ENCODE results near the gene SMPDL3A.
A peak's percentile ranks its signal among the peaks of the same experiment; 100 is the strongest.
"Not testable (repeated sequence)": the region's sequence is repeated elsewhere in the genome, so short reads cannot be mapped to it uniquely, and the experiment has no call there.

Gene SMPDL3A, protein sequence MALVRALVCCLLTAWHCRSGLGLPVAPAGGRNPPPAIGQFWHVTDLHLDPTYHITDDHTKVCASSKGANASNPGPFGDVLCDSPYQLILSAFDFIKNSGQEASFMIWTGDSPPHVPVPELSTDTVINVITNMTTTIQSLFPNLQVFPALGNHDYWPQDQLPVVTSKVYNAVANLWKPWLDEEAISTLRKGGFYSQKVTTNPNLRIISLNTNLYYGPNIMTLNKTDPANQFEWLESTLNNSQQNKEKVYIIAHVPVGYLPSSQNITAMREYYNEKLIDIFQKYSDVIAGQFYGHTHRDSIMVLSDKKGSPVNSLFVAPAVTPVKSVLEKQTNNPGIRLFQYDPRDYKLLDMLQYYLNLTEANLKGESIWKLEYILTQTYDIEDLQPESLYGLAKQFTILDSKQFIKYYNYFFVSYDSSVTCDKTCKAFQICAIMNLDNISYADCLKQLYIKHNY

GRCh38 chr6:122789182-122790027 is at the start of gene SMPDL3A:
Gene SMPDL3A, plus strand, starts transcription at chr6:122789258. Its CDS starts 89 bp downstream, at chr6:122789347.
- peak; percentile 83 for DNase-seq

GRCh38 chr6:122740091-122740490 is 49.0 kb upstream of the SMPDL3A start:
- no peak for DNase-seq

GRCh38 chr6:122740936-122741335 is 48.1 kb upstream of the SMPDL3A start:
- no peak for DNase-seq

DNA sequence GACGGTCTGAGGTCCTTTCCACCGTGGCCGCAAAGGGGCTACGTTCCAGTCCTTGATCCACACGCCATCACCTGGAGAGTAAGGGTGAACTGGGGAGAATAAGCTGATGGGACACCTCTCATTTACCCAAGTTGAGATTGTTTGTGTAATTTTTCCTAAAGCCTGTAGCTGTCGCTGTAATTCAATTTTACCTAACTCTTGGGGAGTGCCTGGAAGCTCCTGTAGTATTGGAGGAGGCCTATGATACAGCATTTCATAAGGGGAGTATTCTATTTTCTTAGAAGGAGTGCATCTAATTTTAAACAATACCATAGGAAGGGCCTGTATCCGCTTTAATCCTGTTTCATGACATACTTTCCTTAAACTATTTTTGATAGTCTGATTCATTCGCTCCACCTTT is 44.8 kb upstream of the SMPDL3A start:
- DNase-seq: peak; percentile 36

- peak; percentile 97 for DNase-seq
Measured at GRCh38 chr6:122744856-122745255, 44.2 kb upstream of the SMPDL3A start.

DNA sequence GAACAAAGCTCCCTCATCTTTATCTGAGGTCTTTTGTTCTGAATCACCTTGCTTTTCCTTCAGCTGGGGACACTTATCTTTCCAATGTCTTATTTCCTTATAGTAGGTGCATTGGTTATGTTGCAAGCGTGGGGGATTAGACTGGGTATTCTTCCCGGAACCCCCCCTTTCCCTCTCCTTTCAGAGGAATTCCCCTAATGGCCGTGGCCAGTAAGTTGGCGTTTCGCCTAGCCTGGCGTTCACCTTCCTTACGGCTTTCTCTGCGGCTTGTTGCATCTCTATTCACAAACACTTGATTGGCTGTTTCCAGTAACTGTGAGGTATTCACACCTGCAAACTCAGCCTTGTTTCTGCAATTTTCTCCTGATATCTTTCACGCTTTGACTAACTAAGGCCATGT is 42.4 kb upstream of the SMPDL3A start:
- no peak for DNase-seq

DNA sequence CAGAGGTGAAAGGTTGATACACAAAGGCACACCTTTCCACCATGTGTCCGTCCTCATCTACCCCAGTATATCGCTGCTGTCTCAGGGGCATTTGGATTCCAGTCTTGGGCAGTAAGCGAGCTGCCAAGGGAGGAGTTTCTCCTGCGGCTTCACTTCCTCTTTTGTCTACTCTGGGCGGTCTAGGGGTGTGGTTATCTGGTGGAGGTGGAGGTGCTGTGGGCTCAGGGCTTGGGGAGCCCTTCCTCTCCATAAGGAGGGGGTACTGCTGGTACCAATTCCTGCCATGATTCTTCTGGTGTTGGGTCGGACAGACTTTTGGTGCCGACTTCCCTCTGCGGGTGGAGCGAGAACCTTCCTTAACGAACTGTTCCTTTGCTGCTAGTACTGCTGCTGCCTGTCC is 41.5 kb upstream of the SMPDL3A start:
- DNase-seq: no peak

- DNase-seq: not testable (repeated sequence)
Measured at GRCh38 chr6:122748945-122749344, 40.1 kb upstream of the SMPDL3A start.

DNA sequence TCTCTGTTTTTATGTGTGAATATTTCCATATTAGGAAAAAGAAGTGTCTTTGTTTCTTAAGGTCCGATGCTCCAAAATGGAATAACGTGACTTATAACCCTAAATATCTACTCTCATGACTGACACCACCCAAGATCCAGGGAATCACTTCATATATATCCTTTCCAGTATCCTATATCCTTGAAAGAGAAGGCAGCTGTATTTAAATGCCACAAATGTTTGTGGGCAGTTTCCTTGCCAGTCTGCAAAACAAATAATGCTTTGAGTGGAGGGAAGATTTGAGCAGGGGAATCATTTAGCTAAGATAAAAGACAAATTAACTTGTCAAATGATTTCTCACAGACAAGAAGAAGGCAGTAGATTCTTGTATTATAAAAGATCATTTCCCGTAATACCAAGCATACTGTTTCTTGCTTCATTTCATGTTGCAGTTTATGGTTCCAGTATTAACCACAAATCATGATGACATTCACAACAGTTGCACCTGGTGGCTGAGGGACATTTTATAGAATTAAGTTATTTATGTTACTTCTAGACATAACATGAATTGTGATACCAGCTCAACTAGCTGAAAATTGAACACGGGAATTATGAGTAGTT is 39.5 kb upstream of the SMPDL3A start:
- DNase-seq: no peak

GRCh38 chr6:122751326-122751725 is 37.7 kb upstream of the SMPDL3A start:
- DNase-seq: no peak

DNA sequence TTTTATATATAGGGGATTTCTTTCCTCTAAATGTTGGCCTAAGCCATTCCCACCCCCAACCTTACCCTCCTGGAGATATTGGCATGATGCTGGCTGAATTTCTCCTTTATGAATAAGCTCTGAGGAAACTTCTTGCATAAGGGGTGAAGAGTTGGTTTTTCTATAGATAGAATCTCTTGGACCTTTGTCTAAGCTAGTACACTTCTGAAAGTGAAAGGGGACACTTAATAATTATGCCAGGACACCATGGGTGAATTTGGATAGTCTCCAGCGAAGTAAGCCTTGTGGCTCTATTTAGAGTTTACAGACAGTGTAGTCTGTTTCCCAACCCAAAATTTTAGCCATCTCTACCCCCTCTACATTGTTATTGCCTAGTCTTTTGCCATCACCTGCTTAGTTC is 36.6 kb upstream of the SMPDL3A start:
- no peak for DNase-seq

- no peak for DNase-seq
Measured at GRCh38 chr6:122753000-122753687, 35.9 kb upstream of the SMPDL3A start.

DNA sequence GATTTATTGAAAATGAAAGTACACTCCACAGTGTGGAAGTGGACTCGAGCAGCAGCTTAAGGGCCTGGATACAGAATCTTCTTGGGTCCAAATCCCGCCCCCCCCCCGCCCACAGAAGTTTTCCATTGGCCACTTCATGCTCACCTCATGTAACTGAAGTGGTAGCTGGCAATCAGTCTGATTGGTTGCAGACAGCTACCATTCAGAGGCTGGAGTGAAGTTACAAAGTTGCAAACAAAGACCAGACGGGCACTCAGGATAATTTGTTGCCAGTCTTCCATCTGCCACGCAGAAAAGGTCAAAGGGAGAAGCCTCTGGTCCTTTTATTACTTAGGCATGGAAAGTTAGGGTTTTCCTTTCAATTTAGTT is 35.4 kb upstream of the SMPDL3A start:
- peak; percentile 70 for DNase-seq

DNA sequence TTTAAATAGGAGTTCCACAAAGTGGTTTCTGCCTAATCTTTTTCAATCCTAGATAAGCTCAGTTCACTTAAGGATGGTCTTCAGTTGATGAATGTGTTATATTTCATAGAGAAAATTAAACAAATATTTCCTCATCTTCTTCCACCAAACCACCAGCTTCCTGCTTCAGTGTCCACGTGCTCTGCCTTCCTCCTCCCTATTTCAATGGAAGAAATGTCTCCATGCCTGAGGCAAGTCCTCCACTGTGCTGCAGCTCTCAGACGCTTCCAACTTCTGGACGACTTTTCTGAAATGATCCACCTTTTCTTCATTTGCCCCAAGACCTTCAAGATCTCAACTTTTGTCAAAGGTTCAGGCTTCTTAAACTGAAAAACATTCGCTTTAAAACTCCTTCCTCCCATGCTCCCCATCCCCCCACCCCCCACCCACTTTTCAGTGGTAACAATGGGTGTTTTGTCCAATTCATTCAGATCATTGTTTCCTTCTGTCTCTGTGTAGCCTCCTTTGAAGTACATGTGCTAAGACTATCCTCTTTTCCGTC is 34.8 kb upstream of the SMPDL3A start:
- DNase-seq: no peak

DNA sequence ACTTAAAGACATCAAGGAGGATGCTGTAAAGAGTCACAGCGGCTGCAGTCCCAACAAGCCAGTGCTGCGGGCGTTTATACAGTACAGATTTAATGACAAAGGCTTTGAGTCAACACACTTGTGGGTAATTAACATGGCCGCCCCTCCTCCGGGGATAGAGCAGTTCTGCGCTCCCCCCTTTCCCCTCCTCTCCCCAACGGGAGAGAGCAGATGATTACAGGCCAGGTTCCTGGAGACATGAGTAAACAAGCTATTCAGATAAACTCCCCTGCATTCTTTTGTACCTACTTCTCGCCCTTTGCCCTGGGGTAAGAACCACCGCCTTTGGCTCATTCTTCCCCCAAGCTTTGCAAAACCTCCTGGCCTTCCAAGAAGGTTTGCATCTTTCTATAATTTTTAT is 33.2 kb upstream of the SMPDL3A start:
- no peak for DNase-seq

GRCh38 chr6:122758927-122759334 is 30.1 kb upstream of the SMPDL3A start:
- DNase-seq: no peak

DNA sequence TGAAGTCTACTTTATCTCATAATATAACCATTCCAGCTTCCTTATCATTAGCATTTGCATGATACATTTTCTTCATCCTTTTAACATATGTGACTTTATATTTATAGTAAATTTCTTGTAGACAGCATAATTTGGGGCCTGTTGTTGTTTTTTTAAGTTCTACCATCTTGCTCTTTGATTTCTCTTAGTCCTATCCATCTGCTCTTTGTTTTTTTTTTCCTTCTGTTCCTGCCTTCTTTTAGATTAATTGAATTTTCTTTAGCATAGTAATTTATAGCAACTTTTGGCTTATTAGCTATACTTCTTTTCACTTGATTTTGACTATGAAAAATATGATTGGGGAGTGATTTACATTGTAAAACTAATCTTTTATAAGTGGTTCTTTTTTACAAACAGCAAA is 28.7 kb upstream of the SMPDL3A start:
- no peak for DNase-seq

DNA sequence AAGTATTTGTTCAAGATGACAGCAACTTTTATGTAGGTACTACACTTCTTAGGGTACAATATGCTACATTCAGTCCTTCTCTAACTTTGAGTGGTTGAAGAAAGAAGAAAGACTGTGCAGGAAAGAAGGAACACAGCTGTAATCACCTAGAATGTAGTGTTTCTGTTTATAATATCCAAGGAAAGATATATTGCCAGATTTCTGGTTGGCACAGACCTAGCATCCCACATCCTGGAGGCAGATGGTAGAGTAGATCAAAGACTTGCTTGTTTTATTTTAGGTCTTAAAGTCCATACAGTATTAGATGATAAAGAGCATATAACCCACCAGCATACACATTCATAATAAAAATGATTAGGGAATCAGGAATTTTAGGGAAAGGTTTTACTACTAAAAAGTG is 22.8 kb upstream of the SMPDL3A start:
- no peak for DNase-seq

DNA sequence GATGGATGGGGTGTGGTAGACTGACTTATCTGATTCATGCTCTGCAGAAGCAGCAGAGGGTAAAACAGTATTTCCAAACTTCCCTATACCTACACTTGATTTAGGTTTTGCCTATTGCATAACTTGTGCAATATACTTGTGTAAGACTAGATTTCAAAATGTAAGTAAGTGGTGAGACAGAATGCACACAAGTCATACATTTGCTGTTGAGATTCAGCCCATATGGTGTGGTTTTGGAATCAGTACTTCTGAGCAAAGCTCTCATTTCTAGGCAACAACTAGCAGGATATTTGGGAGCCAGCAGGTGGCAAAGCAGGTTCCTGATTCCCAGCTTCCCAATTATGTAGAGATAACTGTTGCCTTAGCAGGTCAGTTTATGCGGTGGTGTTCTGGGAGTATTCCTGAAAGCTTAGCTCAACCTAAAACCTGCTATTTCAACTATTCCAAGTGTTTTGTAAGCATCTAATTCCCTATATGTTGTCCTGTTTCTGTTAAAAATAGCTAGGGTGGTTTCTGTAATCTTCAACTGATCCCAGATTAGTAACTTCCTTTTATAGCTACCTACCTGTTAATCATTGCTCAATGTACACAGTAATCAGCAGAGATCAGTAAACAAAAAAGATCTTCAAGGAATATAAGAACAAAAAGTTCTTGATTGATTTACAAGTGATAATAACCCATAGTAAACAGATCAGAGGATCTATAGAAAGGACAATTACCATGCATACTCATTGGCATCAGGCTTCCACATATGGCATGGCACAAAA is 18.0 kb upstream of the SMPDL3A start:
- DNase-seq: no peak

DNA sequence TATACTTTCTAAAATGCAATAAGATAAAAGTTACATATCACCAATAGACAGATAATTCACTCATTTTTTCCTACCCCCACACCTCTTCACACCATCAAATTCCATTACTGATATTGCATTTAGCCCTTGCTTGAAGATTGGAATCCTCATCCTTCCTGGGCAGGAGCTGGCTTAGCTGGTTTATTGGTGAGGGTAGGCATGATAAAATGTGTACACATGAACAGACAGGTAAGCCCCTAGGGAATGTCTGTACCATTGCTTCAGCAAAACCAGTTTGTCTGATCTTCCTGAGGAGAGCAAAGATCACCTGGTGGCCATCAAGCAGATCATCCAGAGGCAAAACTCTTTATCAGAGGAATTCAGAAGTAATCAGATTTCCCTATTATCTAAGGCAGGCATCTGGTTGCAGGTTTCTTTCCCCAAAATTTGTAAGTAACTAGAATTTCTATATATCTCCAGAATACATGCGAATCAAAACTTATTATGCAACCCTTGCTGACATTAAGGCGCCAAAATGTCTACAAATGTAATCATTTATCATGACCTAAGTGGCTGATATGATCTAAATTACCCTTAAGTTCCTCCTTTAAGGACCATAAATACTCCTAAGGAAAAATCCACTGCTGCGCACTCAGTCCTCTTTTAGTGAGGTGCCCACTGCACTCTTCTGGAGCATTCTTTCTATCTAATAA is 16.2 kb upstream of the SMPDL3A start:
- DNase-seq: no peak

DNA sequence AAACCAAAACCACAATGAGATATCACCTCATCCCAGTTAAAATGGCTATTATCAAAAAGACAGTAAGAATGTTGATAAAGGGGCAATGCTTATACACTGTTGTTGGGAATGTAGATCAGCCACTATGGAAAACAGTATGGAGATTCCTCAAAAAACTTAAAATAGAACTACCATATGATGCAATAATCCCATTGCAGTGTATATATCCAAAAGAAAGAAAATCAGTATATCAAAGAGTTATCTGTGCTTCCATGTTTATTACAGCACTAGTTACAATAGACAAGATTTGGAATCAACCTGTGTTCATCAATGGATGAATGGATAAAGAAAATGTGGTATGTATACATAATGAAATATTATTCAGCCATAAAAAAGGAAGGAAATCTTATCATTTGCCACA is 13.1 kb upstream of the SMPDL3A start:
- no peak for DNase-seq

Data from DMS79 (cell line).